Measurements from ENCODE around the gene MIDN.

The MIDN gene

GRCh38 chr19:1261798-1262622, 13.6 kb downstream of the MIDN start:
- TF ChIP-seq CTCF (IDR thresholded peaks at IDR 0.05; ENCODE audit: control extremely low read depth, extremely low read depth, low read depth, missing control alignments): no peak
- DNase-seq (ENCODE audit: extremely low spot score): no peak
- ChIA-PET POLR2A (interaction anchor here (0.5 to 1.4 kb wide), 2 partner anchors 11 to 148 kb away, joined by 3 to 5 read pairs; no protein-coding TSS in a partner anchor), CTCF (interaction anchor here (0.8 to 18.0 kb wide), 5 partner anchors 9 to 240 kb away, joined by 3 to 491 read pairs (median 8); partner anchors contain the start of genes ATP5F1D and CBARP)

GRCh38 chr19:1262623-1263123, 14.3 kb downstream of the MIDN start:
- CTCF ChIA-PET: interaction anchor here (0.8 to 18.0 kb wide), 5 partner anchors 9 to 241 kb away, joined by 3 to 491 read pairs (median 8); partner anchors contain the start of genes ATP5F1D and CBARP
- no peak for TF ChIP-seq CTCF (IDR thresholded peaks at IDR 0.05; ENCODE audit: control extremely low read depth, extremely low read depth, low read depth, missing control alignments)
- DNase-seq (ENCODE audit: extremely low spot score): no peak
- POLR2A ChIA-PET: interaction anchor here (0.5 to 1.4 kb wide), 2 partner anchors 10 to 147 kb away, joined by 3 to 5 read pairs; no protein-coding TSS in a partner anchor

GRCh38 chr19:1263188-1263587, 14.8 kb downstream of the MIDN start:
- ChIA-PET POLR2A (interaction anchor here (1.4 kb wide), 1 partner anchor 9 kb away, joined by 5 read pairs; no protein-coding TSS in a partner anchor), CTCF (interaction anchor here (1.7 to 18.0 kb wide), 3 partner anchors 9 to 21 kb away, joined by 4 to 491 read pairs (median 9); partner anchors contain the start of genes ATP5F1D and CBARP)
- no peak for DNase-seq (ENCODE audit: extremely low spot score)
- TF ChIP-seq CTCF (IDR thresholded peaks at IDR 0.05; ENCODE audit: control extremely low read depth, extremely low read depth, low read depth, missing control alignments): no peak

GRCh38 chr19:1264801-1265614, 16.6 kb downstream of the MIDN start:
- ChIA-PET POLR2A (interaction anchor here (0.9 kb wide), 1 partner anchor 12 kb away, joined by 4 read pairs; no protein-coding TSS in a partner anchor), CTCF (interaction anchor here (1.0 to 18.0 kb wide), 6 partner anchors 12 to 342 kb away, joined by 3 to 491 read pairs (median 12); partner anchors contain the start of genes ATP5F1D and CBARP)
- DNase-seq (ENCODE audit: extremely low spot score): no peak
- no peak for TF ChIP-seq CTCF (IDR thresholded peaks at IDR 0.05; ENCODE audit: control extremely low read depth, extremely low read depth, low read depth, missing control alignments)

- ChIA-PET CTCF (interaction anchor here (1.0 to 18.0 kb wide), 8 partner anchors 13 to 373 kb away, joined by 3 to 491 read pairs (median 4); partner anchors contain the start of genes ATP5F1D, CBARP, MED16 and RNU6-9), POLR2A (interaction anchor here (0.9 to 1.5 kb wide), 2 partner anchors 13 to 17 kb away, joined by 4 read pairs; no protein-coding TSS in a partner anchor)
These were observed 17.3 kb downstream of the MIDN start for GRCh38 chr19:1265615-1266128.

More at GRCh38 chr19:1265615-1266128, 17.3 kb downstream of the MIDN start:
- TF ChIP-seq CTCF (IDR thresholded peaks at IDR 0.05; ENCODE audit: control extremely low read depth, extremely low read depth, low read depth, missing control alignments): no peak
- DNase-seq (ENCODE audit: extremely low spot score): no peak

All from GM10248 (cell line).